Measurements from ENCODE around the gene LIFR.

DNA sequence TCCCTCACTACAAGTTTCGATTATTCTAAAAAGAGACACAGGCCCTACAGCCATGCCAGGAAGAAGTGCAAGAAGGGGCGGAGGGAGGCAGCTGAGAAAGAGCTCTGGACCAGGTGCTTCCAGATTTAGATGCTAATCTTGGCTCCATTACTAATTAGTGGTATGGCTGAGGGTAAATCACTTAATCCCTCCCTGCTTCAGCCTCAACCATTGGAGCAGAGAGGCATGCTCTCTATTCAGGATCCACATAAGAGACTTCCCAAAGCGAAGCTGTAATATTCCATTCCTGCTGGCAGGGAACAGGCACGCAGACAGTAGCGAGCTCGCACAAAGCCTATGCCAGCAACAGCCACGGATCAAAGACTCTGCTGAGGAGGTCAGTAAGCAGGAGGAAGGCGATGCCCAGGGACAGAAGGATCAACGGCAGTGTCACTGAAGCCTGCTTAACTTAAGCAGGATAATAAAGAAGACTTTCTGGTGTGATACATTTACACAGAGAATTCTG is 24.2 kb downstream of the LIFR start:
- TF ChIP-seq, protein P1, sequence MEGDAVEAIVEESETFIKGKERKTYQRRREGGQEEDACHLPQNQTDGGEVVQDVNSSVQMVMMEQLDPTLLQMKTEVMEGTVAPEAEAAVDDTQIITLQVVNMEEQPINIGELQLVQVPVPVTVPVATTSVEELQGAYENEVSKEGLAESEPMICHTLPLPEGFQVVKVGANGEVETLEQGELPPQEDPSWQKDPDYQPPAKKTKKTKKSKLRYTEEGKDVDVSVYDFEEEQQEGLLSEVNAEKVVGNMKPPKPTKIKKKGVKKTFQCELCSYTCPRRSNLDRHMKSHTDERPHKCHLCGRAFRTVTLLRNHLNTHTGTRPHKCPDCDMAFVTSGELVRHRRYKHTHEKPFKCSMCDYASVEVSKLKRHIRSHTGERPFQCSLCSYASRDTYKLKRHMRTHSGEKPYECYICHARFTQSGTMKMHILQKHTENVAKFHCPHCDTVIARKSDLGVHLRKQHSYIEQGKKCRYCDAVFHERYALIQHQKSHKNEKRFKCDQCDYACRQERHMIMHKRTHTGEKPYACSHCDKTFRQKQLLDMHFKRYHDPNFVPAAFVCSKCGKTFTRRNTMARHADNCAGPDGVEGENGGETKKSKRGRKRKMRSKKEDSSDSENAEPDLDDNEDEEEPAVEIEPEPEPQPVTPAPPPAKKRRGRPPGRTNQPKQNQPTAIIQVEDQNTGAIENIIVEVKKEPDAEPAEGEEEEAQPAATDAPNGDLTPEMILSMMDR (IDR thresholded peaks at IDR 0.05), result no peak
- TF ChIP-seq POLR2A (IDR thresholded peaks at IDR 0.05), result no peak
- TF ChIP-seq POLR2AphosphoS5 (IDR thresholded peaks at IDR 0.05), result no peak
- TF ChIP-seq EP300 (IDR thresholded peaks at IDR 0.05), result no peak

Data from sigmoid colon (tissue), 4 donors.